Keratinocyte (primary cell): ENCODE results near the gene SEL1L. TPM values are rescaled to one million over a fixed set of nuclear protein-coding genes. Genes with fewer than 3 reads are reported as not detected.

ENCODE experiments used
- DNase-seq: peaks from one replicate; pipeline ENCODE4 v3.0.0-alpha.2; 2011; ENCODE audit warnings: low read depth, missing footprints, low spot score
- FAIRE-seq: peaks from 2 replicates; lab custom pipeline; 2011; peaks lifted over from hg19 to GRCh38; lab: Jason Lieb, UNC
- H2AFZ ChIP-seq: 2 replicates; pipeline ENCODE4 v1.6.0; 2012; ENCODE audit warnings: low read length, control low read depth, inconsistent platforms; ENCODE audit not compliant: control insufficient read depth
- H3K27ac ChIP-seq: 2 replicates; pipeline ENCODE4 v1.5.1; 2011; ENCODE audit warnings: low read length; ENCODE audit not compliant: control insufficient read depth, insufficient read depth
- H3K27me3 ChIP-seq: 3 replicates; pipeline ENCODE4 v1.6.0; 2011; ENCODE audit warnings: low read length; ENCODE audit not compliant: control insufficient read depth, insufficient read depth; ENCODE audit errors: extremely low read depth
- H3K36me3 ChIP-seq, 2 experiments: 2 replicates in 1 of 2; 3 replicates in 1 of 2; pipeline ENCODE4 v1.5.1; 2011; ENCODE audit warnings: low read length in 2 of 2, mild to moderate bottlenecking in 1 of 2; ENCODE audit not compliant: control insufficient read depth in 2 of 2, insufficient read depth in 2 of 2; ENCODE audit errors: extremely low read depth in 1 of 2
- H3K4me1 ChIP-seq: 3 replicates; pipeline ENCODE4 v1.5.1; 2011; ENCODE audit warnings: low read length; ENCODE audit not compliant: control insufficient read depth, insufficient read depth; ENCODE audit errors: extremely low read depth
- H3K4me2 ChIP-seq: 3 replicates; pipeline ENCODE4 v1.6.0; 2011; ENCODE audit warnings: low read depth, low read length; ENCODE audit not compliant: control insufficient read depth, insufficient read depth; ENCODE audit errors: extremely low read depth
- H3K4me3 ChIP-seq, 3 experiments: fragments of 200-600 bp in 1 of 3; sonication (generic) in 1 of 3; 2 replicates in 2 of 3; 3 replicates in 1 of 3; pipeline ENCODE4 v1.5.1; 2011 to 2016; ENCODE audit warnings: low read length in 3 of 3, mild to moderate bottlenecking in 3 of 3, control low read depth in 2 of 3, inconsistent platforms in 1 of 3, low read depth in 1 of 3, mixed read lengths in 1 of 3, mixed run types in 1 of 3, moderate library complexity in 1 of 3; ENCODE audit not compliant: control insufficient read depth in 2 of 3, insufficient read depth in 2 of 3; ENCODE audit errors: extremely low read depth in 1 of 3
- H3K79me2 ChIP-seq: 2 replicates; pipeline ENCODE4 v1.6.0; 2012; ENCODE audit warnings: low read length; ENCODE audit not compliant: control insufficient read depth, insufficient read depth
- H3K9ac ChIP-seq: 3 replicates; pipeline ENCODE4 v1.6.0; 2011; ENCODE audit warnings: low read length; ENCODE audit not compliant: control insufficient read depth, insufficient read depth; ENCODE audit errors: extremely low read depth
- H3K9me1 ChIP-seq: 3 replicates; pipeline ENCODE4 v1.6.0; 2011; ENCODE audit warnings: low read length; ENCODE audit not compliant: control insufficient read depth, insufficient read depth; ENCODE audit errors: extremely low read depth
- H3K9me3 ChIP-seq: 2 replicates; pipeline ENCODE4 v1.5.1; 2012; ENCODE audit warnings: low read depth, low read length; ENCODE audit not compliant: control insufficient read depth
- H4K20me1 ChIP-seq: 3 replicates; pipeline ENCODE4 v1.6.0; 2011; ENCODE audit warnings: low read length; ENCODE audit not compliant: control insufficient read depth, insufficient read depth; ENCODE audit errors: extremely low read depth
- EZH2 ChIP-seq: IDR thresholded peaks from one replicate; pipeline ENCODE4 v1.6.1; 2012; ENCODE audit warnings: inconsistent platforms, mild to moderate bottlenecking, low read length, moderate library complexity
- dilution Hi-C: fragments of 300-500 bp; cut with MboI; formaldehyde crosslinking; loops from one replicate; pipeline ENCODE4 v1.7.0; 2020; ENCODE audit warnings: low sequenced_read_pairs; ENCODE audit not compliant: extremely low pct_ligation_motif_present
- polyA plus RNA-seq, 5 experiments: library from polyadenylated mRNA; depleted of rRNA in 3 of 5; stranded (reverse) in 3 of 5; stranded (forward) in 1 of 5; unstranded in 1 of 5; fragments of >200 nt; gene quantifications; 1 replicate in 1 of 5; 2 replicates in 3 of 5; 3 replicates in 1 of 5; pipeline versions ENCODE4 v1.2.1 to v1.2.3, GENCODE V29; 2011 to 2012; ENCODE audit warnings: missing spikeins in 2 of 5, low read depth in 1 of 5, low replicate concordance in 1 of 5
- TF ChIP-seq, protein P1 (sequence below), 3 experiments: IDR thresholded peaks in 1 of 3; conservative IDR thresholded peaks in 1 of 3; optimal IDR thresholded peaks in 1 of 3; 2 replicates in 2 of 3; 3 replicates in 1 of 3; pipeline versions ENCODE3 to v1.5.1; 2011; ENCODE audit warnings: low read length in 3 of 3, mild to moderate bottlenecking in 3 of 3, moderate library complexity in 2 of 3, control low read depth in 1 of 3, inconsistent platforms in 1 of 3; ENCODE audit not compliant: insufficient read depth in 2 of 3; ENCODE audit errors: extremely low read depth in 1 of 3

SEL1L gene
- polyA plus RNA-seq, 1 donor (not counting 4 experiments of a cell fraction or from before 2014, with no cell fraction given): 19.7 TPM

DNA sequence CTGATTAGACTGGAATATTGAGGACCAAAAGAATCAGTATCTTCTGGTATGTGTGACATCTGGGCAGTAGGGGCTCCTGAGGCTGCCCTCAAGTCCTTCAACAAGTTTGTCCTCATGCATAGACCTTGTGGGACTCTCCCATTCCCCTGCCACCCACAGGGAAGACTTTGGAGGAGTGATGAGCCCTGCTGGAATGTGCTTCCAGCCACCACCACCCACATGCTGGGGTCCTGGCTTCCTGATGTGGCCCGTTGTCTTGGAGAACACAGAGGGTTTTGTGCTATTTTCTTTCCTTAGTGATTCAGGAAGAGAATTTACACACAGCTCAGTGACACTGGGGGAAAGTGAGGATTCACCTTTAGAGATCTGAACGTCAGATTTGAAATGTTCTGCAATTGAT is 29.2 kb upstream of the SEL1L start:
- Histone ChIP-seq H3K36me3 (no peaks in the 10 kb centered on the region), H3K79me2 (no peaks in the 10 kb centered on the region), H2AFZ (no peak overlapping the region), H3K4me2 (no peak overlapping the region), H4K20me1 (no peaks in the 10 kb centered on the region), H3K9me3 (no peaks in the 10 kb centered on the region), H3K4me3 (no peak overlapping the region), H3K27me3 (no peaks in the 10 kb centered on the region), H3K4me1 (peaks cover 3% of the 10 kb centered on the region), H3K27ac (no peak overlapping the region), H3K9ac (no peak overlapping the region), H3K9me1 (no peaks in the 10 kb centered on the region)
- FAIRE-seq (no peak), DNase-seq (no peak)
- TF ChIP-seq EZH2: no peak
- TF ChIP-seq, protein P1, sequence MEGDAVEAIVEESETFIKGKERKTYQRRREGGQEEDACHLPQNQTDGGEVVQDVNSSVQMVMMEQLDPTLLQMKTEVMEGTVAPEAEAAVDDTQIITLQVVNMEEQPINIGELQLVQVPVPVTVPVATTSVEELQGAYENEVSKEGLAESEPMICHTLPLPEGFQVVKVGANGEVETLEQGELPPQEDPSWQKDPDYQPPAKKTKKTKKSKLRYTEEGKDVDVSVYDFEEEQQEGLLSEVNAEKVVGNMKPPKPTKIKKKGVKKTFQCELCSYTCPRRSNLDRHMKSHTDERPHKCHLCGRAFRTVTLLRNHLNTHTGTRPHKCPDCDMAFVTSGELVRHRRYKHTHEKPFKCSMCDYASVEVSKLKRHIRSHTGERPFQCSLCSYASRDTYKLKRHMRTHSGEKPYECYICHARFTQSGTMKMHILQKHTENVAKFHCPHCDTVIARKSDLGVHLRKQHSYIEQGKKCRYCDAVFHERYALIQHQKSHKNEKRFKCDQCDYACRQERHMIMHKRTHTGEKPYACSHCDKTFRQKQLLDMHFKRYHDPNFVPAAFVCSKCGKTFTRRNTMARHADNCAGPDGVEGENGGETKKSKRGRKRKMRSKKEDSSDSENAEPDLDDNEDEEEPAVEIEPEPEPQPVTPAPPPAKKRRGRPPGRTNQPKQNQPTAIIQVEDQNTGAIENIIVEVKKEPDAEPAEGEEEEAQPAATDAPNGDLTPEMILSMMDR (optimal IDR thresholded peaks at IDR 0.05 in 1 of 3, IDR thresholded peaks at IDR 0.05 in 1 of 3, conservative IDR thresholded peaks at IDR 0.05 in 1 of 3; ENCODE audit: extremely low read depth in 1 of 3, insufficient read depth in 2 of 3, low read length in 3 of 3): no peak
- dilution Hi-C loops: no loop called here

DNA sequence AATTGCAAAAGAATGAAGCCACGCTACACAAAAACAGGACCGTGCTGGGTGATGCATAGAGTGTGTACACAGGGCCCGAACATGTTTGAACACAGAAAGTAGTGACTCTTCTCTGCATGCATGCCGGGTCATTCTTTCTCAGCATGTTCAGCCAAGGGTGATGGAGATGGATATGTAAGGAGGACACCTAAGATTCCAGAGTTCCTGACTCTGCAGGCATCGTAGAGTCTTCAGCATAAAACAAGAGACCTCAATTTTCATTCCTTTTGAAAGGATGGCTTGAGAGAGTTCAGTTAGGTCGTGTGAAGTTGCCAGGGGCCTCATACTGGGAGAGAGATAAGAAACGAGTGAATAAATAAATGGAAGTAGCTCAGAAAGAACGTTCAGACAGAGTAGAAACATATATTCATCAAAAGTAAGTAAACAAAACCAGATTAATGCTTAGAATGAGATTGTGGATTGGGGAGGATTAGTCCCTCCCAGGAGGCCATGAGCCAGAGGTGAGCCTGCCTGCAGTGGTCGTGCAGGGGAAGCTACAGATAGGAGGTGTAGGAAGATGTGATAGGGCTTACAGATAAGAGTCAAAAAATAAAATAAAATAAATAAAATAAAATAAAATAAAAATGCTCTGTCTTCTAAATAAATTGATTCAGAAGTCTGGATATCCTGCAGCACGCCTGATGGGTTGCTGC is 27.6 kb upstream of the SEL1L start:
- FAIRE-seq (peak; percentile 79), DNase-seq (peak; percentile 21)
- Histone ChIP-seq H3K9me1 (no peaks in the 10 kb centered on the region), H3K79me2 (no peaks in the 10 kb centered on the region), H3K4me2 (no peak overlapping the region), H3K36me3 (no peaks in the 10 kb centered on the region), H3K9ac (no peak overlapping the region), H3K27ac (no peak overlapping the region), H2AFZ (no peak overlapping the region), H3K4me3 (no peak overlapping the region), H4K20me1 (no peaks in the 10 kb centered on the region), H3K4me1 (peaks cover 3% of the 10 kb centered on the region), H3K9me3 (no peaks in the 10 kb centered on the region), H3K27me3 (no peaks in the 10 kb centered on the region)
- dilution Hi-C loops: no loop called here
- TF ChIP-seq, protein P1 (optimal IDR thresholded peaks at IDR 0.05 in 1 of 3, IDR thresholded peaks at IDR 0.05 in 1 of 3, conservative IDR thresholded peaks at IDR 0.05 in 1 of 3; ENCODE audit: extremely low read depth in 1 of 3, insufficient read depth in 2 of 3, low read length in 3 of 3): no peak
- no peak for TF ChIP-seq EZH2
